Panc1 (cell line): ENCODE data around the gene ABHD2.

Source experiments
- POLR2AphosphoS5 ChIP-seq: IDR thresholded peaks from 2 replicates; pipeline ENCODE4 v1.6.1; 2012; ENCODE audit warnings: mild to moderate bottlenecking, low read depth, low read length, moderate library complexity
- TCF7L2 ChIP-seq: IDR thresholded peaks from 2 replicates; pipeline ENCODE4 v1.6.1; 2011; ENCODE audit warnings: mild to moderate bottlenecking, low read depth, low read length, inconsistent platforms
- TF ChIP-seq, protein P1 (sequence below): fragments of 450-650 bp; IDR thresholded peaks from 2 replicates; pipeline ENCODE4 v1.5.1; 2017; ENCODE audit warnings: mild to moderate bottlenecking
- TF ChIP-seq, protein P2 (sequence below), 2 experiments: IDR thresholded peaks; 2 replicates each; pipeline ENCODE4 v1.6.1; 2011 to 2012; ENCODE audit warnings: low read depth in 2 of 2, control low read depth in 1 of 2, low read length in 1 of 2, mild to moderate bottlenecking in 1 of 2, moderate library complexity in 1 of 2; ENCODE audit not compliant: insufficient read depth in 1 of 2

DNA sequence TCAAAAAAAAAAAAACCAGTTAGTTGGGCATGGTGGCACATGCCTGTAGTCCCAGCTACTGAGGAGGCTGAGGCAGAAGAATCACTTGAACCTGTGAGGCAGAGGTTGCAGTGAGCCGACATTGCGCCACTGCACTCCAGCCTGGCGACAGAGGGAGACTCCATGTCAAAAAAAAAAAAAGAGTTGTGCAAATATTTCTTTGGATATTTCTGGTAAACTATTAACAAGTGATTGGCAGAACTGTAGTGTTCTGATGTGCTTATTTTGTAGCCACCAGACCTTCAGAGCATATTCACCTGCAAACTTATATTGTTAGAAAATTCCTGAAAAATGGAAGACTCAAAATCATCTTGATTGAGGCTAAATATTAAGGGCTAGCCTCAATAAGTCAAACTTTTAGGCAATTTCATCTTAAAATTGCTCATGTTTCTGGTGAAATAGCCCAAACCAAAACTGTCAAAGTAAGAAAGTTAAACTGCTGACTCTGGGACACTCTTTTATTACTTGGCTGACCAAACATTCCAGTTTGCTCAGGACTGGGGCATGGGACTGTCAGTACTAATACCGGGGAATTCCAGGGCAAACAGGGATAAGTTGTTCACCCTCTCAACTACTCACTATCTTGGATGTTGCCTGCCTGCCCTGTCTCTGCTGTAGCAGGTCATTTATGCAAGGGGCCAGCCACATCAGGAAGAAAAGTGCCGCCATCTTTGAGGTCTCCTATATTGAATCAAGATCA is 37.0 kb downstream of the ABHD2 start:
- no peak for TF ChIP-seq POLR2AphosphoS5
- TF ChIP-seq, protein P1, sequence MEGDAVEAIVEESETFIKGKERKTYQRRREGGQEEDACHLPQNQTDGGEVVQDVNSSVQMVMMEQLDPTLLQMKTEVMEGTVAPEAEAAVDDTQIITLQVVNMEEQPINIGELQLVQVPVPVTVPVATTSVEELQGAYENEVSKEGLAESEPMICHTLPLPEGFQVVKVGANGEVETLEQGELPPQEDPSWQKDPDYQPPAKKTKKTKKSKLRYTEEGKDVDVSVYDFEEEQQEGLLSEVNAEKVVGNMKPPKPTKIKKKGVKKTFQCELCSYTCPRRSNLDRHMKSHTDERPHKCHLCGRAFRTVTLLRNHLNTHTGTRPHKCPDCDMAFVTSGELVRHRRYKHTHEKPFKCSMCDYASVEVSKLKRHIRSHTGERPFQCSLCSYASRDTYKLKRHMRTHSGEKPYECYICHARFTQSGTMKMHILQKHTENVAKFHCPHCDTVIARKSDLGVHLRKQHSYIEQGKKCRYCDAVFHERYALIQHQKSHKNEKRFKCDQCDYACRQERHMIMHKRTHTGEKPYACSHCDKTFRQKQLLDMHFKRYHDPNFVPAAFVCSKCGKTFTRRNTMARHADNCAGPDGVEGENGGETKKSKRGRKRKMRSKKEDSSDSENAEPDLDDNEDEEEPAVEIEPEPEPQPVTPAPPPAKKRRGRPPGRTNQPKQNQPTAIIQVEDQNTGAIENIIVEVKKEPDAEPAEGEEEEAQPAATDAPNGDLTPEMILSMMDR: no peak
- no peak for TF ChIP-seq TCF7L2
- TF ChIP-seq, protein P2, sequence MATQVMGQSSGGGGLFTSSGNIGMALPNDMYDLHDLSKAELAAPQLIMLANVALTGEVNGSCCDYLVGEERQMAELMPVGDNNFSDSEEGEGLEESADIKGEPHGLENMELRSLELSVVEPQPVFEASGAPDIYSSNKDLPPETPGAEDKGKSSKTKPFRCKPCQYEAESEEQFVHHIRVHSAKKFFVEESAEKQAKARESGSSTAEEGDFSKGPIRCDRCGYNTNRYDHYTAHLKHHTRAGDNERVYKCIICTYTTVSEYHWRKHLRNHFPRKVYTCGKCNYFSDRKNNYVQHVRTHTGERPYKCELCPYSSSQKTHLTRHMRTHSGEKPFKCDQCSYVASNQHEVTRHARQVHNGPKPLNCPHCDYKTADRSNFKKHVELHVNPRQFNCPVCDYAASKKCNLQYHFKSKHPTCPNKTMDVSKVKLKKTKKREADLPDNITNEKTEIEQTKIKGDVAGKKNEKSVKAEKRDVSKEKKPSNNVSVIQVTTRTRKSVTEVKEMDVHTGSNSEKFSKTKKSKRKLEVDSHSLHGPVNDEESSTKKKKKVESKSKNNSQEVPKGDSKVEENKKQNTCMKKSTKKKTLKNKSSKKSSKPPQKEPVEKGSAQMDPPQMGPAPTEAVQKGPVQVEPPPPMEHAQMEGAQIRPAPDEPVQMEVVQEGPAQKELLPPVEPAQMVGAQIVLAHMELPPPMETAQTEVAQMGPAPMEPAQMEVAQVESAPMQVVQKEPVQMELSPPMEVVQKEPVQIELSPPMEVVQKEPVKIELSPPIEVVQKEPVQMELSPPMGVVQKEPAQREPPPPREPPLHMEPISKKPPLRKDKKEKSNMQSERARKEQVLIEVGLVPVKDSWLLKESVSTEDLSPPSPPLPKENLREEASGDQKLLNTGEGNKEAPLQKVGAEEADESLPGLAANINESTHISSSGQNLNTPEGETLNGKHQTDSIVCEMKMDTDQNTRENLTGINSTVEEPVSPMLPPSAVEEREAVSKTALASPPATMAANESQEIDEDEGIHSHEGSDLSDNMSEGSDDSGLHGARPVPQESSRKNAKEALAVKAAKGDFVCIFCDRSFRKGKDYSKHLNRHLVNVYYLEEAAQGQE (IDR thresholded peaks at IDR 0.05; ENCODE audit: insufficient read depth in 1 of 2, low read depth in 2 of 2, low read length in 1 of 2): no peak
